Stimulated activated CD4-positive, alpha-beta T cell treated with anti-CD3 and anti-CD28 coated beads, Interleukin-12 subunit alpha, Interleukin-12 subunit beta, amount 100 ng/mL, for 4 hours (primary cell): ENCODE measurements around the gene CSH1.
"Not testable (repeated sequence)": the region's sequence is repeated elsewhere in the genome, so short reads cannot be mapped to it uniquely, and the experiment has no call there.

Experiments used
- DNase-seq: peaks from one replicate; pipeline ENCODE4 v3.0.0-alpha.2; 2020

The CSH1 gene

DNA sequence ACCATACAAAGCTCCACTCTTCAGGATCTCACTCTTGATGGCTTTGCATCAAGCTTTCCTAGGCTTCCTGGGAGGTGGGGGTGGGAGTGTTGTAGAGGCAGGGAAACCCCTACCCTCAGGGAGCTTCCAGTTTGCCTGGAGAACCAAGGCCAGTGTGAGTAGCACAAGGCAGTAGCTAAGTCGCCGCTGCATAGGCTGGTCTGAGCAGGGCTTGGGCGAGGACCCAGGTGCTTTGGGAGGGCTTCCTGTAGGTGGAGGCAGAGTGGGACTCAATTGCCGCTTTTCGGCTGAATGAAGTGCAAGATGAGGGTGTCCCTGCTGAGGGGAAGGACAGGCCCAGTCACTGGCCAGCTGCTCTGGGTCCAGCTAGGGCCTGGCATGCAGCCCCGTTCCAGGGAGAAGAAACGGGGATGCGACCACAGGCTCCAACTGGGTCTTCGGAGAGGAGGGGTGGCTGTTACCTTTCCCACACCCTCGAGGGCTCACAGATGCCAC is 31.8 kb upstream of the CSH1 start:
- DNase-seq: no peak

DNA sequence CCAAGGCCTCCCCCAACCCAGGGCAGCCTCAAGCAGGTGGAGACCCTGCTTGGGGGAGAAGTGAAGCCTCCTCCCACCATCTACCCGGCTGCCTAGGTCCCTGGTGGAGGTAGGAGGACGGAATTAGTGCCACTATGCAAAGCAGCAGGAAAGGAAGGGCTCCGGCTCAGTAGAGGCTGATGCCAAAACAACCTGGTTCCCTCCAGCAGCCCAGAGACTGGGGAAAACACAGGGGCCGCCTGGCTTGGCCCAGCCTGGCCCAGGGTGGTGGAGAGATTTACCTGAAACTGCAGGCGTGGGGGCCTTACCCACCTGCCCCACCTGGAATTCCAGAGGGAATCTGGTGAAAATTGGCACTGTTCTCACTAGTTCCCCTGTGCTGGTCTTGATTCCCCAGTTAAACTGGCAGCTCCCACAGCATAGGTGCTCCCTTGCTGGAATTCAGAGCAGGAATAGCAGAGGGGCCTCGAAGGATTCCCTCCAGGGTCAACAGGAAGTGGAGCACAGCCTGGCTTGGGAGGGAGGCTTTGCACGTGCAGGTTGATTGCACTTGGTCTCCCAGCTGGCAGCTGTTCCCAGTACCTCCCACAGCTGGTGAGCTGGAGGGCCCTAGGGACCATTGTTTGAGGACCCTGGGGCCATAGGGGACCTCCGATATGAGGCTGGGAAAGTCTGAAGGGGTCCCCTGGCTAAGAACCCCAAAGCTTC is 31.2 kb upstream of the CSH1 start:
- DNase-seq: no peak

DNA sequence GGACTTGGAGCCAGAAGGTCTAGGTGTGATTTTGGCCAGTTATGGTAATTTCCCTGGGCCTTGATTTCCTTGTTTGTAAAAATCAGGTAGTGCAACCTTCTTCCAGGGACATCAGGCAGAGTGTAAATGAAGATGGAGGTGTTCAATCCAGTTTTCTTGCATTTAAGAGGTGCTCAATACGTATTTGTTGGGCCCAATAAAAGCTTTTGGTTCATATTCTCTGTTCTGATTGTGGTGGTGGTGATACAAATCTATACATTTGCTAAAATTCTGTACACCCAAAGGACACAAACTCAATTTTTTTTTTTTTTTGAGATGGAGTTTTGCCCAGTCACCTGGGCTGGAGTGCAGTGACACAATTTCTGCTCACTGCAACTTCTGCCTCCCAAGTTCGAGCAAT is 29.8 kb upstream of the CSH1 start:
- DNase-seq: no peak

DNA sequence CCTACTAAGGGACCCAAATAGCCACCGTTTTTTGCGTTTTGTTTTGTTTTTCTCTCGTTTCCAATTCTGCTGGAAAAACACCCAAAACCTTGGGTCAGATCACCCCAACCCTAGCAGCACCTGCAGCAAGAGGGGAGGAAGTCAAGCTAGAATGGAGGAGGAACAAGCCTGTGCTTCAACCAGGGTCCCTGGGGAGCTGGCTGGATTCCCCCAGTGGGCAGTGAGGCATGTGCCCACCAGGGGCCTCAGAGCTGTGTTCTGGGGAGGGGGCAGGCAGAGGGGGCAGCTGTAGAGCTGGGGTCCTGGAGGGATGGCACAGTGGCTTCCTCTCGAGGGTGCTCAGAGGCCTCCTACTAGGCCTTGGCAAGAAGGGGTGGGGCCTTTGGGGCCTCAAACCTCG is 29.2 kb upstream of the CSH1 start:
- no peak for DNase-seq

DNA sequence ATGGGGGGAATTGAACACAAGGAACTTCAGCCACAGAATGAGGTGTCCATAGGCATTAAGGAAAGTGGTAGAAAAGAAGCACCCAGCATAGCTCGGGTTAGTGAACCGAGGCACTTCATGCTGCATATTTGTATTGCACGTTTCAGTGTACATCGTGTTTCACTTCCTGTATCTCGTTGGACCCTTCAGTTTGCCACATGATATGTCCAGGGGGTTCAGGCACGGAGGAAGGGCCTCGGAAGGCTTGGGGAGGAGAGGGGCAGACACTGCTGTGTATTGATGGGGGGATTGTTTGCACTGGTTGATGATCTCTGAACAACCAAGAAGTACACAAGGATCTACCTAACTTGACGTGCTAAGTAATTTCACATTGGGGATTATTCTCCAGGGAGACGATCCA is 26.0 kb upstream of the CSH1 start:
- DNase-seq: not testable (repeated sequence)

DNA sequence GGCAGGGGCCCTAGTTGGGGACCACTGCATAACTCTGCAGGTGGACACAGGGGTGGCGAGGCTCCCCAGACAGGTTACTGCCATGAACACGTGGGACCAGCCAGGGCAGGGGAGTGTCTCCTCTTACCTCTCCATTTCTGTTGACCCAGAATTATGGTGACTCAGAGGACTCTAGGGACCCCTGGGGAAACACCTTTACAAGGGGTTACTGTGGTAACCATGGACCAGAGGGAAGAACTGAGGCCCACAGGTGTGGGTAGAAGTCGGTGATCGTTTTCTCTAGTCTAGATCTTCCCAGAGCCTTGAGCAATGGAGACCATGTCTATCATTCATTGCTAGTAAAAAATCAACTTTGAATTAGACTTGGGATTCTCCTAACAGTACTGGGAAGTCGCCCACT is 24.4 kb upstream of the CSH1 start:
- DNase-seq: not testable (repeated sequence)

DNA sequence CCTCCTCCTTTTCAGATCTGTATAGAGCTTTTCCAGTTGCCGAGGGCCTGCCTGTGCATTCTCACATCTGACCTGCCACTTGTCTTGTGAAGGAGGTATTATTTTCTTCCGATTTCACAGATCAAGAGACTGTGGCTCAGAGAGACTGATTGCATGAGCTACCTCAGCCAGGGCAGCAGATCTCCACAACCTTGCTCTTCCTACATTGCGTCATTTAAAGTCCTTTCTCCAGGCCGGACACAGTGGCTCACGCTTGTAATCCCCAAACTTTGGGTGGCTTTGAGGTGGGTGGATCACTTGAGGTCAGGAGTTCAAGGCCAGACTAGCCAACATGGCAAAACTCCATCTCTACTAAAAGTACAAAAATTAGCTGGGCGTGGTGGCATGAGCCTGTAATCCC is 23.7 kb upstream of the CSH1 start:
- not testable (repeated sequence) for DNase-seq

DNA sequence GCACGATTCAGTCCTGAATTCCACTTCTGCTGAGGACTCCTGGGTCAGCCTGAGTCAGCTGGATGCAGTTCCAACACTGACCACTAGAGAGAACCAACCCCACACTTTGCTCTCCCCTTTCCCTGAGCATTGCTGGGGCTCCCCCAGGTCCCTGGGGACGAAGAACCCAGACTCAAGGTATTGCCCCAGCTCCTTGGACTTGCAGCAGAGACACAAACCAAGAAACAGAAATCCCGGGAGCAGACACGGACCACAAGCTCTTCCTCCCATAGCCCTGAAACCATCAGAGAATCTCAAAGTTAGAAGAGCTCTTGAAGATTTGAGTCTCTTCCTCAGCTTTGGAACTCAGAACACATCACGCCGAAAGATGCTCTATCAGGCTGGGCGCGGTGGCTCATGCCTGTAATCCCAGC is 22.9 kb upstream of the CSH1 start:
- DNase-seq: peak; percentile 62

DNA sequence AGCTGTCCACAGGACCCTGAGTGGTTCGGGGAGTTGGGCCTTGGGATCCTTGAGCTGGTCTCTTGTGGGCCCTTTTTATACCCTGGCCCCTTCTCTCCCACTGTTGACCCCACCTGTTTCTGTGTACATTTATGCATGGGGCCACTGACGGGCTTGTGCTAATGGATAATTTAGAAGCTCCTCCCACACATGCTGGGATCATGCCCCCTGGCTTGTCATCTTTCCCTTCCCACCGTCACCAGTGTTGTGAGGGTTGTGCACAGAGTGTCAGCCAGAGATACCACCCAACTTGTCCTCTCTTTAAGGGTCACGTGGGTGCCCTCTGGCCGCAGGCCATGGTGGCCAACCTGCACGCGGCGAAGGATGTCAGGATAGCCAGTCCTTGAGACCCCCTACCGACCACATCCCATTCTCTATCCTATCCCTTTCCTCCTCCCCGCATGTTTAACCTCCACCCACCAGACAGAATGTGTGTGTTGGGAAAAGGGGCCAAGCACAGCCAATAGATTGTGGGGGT is 22.5 kb upstream of the CSH1 start, which contains the start of gene GH1:
GH1 (minus strand) TSS at position 51 of the 517 bp plus-strand sequence. CDS start 63 bp downstream, outside the sequence.
- not testable (repeated sequence) for DNase-seq

DNA sequence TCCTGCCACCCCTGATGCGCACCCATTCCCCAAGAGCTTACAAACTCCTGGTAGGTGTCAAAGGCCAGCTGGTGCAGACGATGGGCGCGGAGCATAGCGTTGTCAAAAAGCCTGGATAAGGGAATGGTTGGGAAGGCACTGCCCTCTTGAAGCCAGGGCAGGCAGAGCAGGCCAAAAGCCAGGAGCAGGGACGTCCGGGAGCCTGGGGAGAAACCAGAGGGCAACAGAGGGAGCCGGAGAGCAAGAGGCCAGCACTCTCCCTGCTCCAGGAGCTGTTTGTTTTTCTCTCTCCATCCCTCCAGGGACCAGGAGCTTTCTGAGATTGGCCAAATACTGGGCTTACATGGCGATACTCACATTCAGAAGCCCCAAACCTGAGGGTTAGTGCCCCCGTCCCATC is 21.9 kb upstream of the CSH1 start:
- no peak for DNase-seq

DNA sequence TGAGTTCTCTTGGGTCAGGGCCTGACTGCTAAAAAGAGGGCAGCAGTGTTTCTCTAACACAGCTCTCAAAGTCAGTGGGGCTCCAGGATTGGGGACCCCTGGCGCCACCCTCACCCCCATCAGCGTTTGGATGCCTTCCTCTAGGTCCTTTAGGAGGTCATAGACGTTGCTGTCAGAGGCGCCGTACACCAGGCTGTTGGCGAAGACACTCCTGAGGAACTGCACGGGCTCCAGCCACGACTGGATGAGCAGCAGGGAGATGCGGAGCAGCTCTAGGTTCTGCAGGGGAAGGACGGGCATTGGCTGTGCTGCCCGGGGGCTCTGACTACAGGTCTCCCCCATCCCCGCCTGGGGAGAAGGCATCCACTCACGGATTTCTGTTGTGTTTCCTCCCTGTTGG is 21.3 kb upstream of the CSH1 start:
- no peak for DNase-seq

DNA sequence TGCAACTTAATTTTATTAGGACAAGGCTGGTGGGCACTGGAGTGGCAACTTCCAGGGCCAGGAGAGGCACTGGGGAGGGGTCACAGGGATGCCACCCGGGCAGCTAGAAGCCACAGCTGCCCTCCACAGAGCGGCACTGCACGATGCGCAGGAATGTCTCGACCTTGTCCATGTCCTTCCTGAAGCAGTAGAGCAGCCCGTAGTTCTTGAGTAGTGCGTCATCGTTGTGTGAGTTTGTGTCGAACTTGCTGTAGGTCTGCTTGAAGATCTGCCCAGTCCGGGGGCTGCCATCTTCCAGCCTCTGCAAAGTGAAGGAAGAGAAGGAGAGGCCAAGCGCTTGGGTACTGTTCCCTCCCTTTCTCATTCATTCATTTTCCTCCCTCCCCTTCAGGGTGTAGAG is 20.8 kb upstream of the CSH1 start:
- DNase-seq: not testable (repeated sequence)

DNA sequence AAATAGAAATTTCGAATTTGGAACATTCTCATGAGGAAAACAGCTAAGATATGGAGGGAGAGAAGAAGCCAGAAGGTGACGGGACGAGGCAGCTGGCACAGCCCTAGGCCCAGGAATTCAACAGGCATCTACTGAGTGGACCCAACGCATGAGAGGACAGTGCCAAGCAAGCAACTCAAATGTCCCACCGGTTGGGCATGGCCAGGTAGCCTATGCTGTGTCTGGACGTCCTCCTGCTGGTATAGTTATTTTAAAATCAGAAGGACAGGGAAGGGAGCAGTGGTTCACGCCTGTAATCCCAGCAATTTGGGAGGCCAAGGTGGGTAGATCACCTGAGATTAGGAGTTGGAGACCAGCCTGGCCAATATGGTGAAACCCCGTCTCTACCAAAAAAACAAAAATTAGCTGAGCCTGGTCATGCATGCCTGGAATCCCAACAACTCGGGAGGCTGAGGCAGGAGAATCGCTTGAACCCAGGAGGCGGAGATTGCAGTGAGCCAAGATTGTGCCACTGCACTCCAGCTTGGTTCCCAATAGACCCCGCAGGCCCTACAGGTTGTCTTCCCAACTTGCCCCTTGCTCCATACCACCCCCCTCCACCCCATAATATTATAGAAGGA is 20.3 kb upstream of the CSH1 start:
- no peak for DNase-seq

DNA sequence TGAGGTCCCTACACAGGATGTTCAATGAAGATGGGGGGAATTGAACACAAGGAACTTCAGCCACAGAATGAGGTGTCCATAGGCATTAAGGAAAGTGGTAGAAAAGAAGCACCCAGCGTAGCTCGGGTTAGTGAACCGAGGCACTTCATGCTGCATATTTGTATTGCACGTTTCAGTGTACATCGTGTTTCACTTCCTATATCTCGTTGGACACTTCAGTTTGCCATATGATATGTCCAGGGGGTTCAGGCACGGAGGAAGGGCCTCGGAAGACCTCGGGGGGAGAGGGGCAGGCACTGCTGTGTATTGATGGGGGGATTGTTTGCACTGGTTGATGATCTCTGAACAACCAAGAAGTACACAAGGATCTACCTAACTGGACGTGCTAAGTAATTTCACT is 19.4 kb upstream of the CSH1 start:
- DNase-seq: not testable (repeated sequence)

DNA sequence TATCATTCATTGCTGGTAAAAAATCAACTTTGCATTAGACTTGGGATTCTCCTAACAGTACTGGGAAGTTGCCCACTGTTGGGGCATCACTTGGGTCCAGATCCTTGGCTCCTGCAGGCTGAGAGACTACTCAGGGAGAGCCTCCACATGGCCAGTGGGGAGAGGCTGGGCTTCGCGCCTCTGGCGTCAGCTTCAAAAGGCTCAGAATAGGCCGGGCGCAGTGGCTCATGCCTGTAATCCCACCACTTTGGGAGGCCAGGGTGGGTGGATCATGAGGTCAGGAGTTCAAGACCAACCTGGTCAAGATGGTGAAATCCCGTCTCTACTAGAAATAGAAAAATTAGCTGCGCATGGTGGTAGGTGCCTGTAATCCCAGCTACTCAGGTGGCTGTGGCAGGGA is 18.1 kb upstream of the CSH1 start:
- no peak for DNase-seq

DNA sequence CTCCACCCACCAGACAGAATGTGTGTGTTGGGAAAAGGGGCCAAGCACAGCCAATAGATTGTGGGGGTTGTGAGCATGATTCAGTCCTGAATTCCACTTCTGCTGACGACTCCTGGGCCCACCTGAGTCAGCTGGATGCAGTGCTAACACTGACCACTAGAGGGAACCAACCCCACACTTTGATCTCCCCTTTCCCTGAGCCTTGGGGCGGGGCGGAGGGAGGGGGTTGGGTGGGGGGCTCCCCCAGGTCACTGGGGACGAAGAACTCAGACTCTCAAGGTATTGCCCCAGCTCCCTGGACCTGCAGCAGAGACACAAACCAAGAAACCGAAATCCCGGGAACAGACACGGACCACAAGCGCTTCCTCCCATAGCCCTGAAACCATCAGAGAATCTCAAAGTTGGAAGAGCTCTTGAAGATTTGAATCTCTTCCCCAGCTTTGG is 15.3 kb upstream of the CSH1 start:
- peak; percentile 61 for DNase-seq

DNA sequence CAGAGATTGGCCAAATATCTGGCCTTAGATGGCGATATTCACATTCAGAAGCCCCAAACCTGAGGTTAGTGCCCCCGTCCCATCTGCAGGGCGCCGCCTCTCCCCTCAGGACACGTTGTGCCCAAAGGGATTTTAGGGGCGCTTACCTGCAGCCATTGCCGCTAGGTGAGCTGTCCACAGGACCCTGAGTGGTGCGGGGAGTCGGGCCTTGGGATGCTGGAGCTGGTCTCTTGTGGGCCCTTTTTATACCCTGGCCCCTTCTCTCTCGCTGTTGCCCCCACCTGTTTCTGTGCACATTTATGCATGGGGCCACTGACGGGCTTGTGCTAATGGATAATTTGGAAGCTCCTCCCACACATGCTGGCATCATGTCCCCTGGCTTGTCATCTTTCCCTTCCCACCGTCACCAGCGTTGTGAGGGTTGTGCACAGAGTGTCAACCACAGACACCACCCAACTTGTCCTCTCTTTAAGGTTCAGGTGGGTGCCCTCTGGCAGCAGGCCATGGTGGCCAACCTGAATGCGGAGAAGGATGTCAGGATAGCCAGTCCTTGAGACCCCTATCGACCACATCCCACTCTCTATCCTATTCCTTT is 14.8 kb upstream of the CSH1 start, which contains the start of gene CSHL1:
CSHL1 (minus strand) TSS at position 218 of the 595 bp plus-strand sequence; CDS start at position 156, 62 bp downstream.
- no peak for DNase-seq

DNA sequence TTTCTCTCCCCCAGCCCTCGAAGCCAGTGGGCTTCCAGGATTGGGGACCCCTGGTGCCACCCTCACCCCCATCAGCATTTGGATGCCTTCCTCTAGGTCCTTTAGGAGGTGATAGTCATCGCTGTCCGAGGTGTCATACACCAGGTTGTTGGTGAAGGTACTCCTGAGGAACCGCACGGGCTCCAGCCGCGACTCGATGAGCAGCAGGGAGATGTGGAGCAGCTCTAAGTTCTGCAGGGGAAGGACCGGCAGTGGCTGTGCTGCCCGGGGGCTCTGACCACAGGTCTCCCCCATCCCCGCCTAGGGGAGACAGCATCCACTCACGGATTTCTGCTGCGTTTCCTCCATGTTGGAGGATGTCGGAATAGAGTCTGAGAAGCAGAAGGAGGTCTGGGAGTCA is 13.7 kb upstream of the CSH1 start:
- no peak for DNase-seq

DNA sequence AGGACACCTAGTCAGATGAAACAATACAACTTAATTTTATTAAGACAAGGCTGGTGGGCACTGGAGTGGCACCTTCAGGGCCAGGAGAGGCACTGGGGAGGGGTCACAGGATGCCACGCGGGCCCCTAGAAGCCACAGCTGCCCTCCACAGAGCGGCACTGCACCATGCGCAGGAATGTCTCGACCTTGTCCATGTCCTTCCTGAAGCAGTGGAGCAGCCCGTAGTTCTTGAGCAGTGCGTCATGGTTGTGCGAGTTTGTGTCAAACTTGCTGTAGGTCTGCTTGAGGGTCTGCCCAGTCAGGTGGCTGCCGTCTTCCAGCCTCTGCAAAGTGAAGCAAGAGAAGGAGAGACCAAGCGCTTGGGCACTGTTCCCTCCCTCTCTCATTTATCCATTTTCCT is 13.2 kb upstream of the CSH1 start:
- not testable (repeated sequence) for DNase-seq

DNA sequence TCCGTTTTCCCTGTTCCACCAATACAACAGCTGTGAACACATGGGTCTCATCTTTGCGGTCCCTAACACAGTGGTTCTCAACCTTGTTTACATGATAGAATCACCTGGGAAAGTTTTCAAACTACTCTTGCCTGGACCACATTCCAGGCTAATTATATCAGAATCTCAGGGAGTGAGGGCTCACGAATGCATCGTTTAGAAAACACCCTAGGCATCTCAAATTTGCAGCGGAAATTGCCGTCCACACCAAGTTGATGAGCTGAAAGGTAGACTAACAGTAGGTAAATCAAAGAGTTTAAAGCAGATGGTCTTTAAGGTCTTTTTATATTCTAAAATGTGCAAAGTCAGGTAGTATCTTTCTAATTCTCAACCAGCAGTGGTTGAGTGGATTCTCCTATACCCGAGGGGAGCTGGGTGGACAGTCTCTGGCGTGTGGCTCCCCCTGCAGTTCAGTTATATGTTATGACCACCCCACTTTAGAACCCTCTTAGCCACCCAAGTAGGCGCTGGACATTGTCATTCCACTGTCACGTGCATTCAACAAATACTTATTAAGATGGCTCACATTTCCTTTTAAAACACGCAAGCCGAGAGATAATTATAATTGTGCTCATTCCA is 10.9 kb upstream of the CSH1 start:
- not testable (repeated sequence) for DNase-seq

DNA sequence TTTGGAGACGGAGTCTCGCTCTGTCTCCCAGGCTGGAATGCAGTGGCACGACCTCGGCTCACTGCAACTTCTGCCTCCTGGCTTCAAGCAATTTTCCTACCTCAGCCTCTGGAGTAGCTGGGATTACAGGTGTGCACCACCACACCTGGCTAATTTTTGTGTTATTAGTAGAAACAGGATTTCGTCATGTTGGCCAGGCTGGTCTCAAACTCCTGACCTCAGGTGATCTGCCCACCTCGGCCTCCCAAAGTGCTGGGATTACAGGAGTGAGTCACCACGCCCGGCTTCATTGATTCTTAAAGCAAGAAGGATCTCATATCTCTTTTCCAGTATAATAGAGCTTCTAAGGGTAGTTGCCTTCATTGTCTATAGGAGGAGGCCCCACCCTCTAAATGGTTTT is 8.4 kb upstream of the CSH1 start:
- DNase-seq: not testable (repeated sequence)

DNA sequence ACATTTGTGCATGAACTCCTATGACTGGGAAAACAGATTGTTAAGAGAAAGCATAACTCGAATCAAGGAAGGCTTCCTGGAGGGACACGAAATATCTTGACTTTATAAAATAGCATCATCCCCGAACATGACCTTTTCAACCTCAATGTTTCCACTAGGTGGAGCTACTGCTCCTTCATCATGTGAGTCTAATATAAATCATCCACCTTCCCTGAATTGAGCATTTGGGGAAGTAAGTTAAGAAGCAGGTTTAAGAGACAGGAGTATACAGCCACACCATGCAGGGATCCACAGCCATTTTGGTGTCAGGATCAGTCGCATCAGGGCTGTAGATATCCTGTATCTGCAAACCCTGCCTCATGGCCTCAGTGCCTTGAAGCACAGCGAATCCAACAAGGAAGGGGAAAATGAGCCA is 7.4 kb upstream of the CSH1 start:
- DNase-seq: not testable (repeated sequence)

DNA sequence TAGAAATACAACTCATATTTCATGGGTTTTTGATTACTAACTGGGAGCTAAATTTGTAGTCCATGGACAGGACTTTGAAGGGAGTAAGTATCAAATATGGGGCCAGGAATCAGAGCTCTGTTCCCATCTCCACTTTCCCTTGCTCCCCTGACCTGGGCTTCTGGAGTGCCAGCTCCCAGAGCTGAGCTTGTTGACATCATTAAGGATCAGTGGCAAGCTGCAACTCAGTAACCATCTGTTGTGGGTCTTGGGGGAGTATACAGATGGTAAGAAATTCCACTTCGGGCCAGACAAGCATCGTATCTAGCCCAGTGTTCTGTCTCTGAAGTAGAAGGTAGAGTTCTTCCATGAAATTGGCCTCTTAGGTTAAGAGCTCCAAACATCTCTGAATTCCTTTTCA is 5.6 kb upstream of the CSH1 start:
- DNase-seq: not testable (repeated sequence)
